Measurements from ENCODE around the gene GRK5.

Gene GRK5

DNA sequence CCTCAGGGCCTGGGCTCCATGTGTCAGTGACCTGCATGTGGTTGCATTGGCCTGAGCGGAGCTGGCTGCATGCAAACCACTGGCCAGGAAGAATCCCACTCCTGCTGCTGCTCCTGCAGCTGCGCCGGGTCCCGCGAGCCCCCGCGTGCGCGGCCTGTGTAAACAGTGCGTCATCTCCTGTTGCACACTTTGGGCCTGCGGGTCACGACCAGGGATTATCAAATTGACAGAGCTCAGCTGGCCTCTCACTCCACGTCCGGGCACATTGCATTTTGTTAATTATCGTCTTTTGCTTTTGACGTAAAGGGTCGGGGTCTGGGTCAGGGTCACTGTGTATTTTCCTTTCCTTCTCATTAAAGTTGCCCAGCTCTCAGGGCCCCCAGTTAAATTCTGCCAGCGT is 202.5 kb downstream of the GRK5 start:
- no peak for DNase-seq

DNA sequence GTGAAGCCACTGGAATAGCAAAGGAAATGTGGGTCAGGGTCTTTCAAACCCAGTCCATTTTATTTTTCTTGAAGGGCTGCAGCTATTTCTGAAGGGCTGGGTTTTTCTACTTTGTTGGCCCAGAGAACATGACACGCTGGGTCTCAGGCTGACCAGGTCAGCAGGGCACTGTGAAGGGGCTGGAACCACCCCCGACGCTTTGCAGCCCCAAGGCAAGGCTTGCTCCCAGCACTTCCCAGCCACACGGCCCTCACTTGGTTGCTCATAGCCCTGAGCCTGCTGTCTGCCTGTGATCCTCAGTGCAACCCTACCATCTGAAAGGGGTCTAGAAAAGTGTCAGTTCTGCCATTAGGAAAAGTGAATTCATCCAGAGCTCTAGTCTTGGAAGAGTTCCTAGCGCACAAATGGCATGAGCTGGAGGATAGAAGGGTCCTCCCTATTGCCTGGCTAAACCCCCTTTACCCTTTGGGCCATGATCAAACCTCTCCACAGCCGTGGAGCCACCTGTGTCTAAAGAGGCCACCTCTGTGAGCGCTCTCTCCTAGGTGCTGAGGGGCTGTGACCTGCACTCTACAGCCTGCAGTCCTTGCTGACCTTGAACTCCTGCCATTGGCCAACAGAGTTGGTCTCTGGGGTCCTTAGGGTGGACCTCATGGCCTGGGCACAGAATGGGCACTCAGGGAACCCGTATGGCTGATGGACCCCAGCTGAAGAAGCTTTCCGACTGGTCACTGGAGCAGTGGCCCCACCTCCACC is 203.2 kb downstream of the GRK5 start:
- no peak for DNase-seq

DNA sequence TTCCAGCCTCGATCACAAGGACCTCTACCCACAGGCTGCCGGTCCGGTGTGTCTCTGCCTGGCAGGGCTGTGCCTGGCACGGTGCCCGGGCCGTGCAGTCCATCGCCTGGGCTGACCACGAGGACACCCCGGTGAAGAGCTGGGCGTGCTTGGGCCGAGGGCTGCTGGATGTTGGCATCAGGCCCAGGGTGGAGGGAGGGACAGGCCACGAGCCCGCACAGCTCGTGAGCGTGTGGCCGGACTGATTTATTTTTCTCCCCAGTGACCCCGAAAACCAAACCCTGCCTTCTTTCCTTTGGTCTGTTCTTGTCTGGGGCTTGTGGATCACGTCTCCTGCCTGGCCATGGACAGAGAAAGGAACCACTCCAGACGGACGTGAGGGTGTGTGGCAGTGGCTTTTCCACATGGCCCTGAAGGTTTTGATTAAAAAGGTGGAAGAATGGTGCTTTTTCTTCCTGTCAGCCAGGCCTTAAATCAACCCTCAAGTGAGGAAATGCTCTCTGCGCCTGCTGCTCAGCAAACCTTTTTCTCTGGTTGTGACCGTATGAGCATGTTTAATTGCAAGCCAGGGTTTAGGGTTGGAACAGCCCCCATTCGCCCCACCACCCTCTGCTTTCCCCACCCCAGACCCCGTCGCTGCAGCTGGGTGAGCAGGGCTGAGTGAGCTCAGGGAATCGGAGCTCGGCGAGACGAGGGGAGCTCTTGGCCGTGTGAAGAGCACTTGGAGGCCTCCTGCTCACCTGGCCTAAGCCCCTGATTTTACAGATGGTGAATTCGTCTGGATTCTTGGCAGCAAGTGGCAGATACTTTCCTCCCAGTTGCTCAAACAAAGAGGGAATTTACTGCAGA is 205.1 kb downstream of the GRK5 start:
- no peak for DNase-seq

DNA sequence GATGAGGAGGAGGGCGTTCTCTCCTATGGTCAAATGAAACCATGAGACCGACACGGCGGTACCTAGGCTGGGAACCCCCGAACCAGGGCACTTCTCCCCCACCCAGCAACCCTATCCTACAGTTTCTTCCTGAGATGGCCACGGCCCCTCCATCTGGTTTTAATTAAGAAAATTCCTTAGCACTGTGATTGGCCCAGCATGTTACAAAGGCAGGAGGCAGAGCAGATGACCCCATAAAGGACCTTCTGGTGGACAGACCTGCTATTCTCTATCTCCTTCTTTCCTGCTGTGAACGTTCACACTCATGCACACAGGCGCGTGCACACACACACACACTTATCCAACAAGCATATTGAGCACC is 205.7 kb downstream of the GRK5 start:
- DNase-seq = no peak

DNA sequence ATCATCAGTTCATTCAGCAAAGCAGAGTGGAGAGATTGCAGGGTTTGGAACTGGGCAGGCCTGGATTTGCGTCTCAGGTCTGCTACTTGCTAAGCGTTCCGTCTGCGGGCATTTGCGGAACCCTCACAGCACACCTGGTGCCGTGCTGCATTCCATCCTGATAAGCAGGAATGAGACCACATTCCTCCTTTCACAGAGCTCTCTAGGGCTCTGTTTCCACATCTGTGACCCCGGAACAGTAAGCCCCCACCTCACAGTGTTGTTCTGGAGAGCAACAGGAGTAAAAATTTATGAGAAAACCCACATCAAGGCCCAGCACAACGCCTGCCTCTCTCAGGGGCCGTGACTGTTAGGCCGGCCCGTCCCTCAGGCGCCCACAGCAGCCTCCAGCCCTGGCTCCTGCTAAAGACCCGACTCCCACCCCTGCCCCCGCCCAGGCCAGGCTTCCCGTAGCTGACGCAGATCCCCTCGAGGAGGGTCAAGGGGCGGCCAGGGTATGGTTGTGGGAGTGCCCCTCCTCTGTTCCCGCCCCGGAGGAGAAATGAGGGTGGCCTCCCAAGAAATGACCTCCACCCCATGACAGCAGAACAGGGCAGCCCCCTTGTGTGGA is 206.2 kb downstream of the GRK5 start:
- DNase-seq = no peak

DNA sequence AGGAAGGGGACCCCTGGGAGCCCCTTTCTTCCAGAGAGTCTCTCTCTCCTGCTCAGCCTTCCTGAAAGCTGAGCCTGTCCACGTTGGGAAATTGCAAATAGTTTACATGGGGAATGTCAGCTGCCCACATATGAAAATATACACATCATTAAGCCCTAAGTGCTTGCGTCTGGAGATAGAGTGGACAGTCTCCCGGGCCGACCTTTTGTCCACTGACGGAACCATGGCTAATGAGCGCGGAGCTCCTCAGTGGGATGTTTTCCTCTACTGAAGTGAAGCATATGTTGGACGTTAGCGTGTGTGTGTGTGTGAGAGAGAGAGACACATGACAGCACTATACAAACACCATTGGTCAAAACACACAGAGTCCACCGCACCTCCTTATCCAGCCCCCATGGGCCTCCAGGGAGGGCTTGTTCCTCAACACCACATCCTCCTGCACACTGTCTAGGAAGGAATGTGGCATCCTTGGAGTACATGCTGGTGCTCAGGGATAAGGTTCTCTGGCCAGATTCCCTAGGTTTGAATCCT is 206.8 kb downstream of the GRK5 start:
- no peak for DNase-seq

DNA sequence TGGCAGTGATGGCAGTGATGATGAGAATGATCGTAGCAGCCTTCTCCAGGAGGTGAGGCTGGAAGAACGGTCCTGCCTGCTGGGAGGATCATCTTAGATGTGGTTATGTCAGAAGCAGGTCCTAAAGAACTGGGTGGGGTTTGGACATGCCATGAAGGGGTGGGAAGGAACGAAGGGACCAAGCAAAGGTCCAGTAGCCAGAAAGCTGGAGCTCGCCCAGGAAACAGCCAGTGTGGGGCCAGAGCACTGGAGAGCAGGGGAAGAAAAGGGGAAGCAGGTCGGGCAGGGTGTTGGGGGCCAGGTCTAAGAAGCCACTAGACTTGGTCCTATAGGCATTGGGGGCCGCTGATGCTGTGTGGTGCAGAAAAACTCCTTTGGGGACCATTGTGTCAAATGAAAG is 207.8 kb downstream of the GRK5 start:
- no peak for DNase-seq

DNA sequence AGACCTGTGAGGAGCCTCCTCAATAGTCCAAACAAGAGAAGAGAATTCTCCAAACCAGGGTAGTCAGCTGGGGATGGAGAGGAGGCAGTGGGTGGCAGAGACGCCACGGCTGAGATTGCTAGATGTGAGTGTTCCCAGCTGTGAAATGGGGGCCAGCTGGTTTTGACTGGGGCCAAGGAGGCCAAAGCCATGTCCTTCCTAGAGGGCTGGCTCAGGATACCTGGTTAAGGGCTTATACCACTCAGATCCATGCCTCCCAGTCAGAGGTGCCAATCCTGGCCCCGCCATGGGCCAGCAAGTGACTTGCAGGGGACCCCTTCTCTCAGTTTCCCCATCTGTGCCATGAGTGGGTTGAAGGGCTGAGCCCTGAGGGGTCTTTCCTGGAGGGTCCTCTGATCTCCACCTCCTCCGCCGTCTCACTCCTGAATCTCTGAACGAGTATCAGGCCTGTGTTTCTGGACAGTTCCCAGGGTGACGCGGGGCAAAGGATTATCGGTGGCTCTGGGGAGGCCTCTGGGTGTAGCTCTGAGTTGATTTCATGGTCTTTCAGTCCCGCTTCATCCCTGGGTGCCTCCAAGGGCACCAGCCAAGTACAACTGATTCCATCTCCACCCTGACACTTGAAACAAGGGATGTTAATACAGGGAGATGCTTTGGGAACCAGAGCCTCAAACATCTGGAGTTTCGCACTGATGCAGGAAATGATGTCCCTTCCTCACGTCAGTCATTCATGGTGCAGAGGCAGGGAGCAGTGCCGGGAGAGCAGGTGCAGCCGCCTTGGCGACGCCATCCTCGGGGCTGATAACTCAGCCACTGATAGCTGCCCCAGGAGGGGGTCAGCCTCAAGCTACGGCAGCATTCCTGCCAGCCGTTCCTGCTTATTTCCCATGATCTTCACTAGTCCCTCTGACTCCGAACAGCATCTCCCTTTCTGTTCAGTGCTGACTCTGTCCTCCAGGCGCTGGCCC is 208.4 kb downstream of the GRK5 start:
- DNase-seq = no peak

DNA sequence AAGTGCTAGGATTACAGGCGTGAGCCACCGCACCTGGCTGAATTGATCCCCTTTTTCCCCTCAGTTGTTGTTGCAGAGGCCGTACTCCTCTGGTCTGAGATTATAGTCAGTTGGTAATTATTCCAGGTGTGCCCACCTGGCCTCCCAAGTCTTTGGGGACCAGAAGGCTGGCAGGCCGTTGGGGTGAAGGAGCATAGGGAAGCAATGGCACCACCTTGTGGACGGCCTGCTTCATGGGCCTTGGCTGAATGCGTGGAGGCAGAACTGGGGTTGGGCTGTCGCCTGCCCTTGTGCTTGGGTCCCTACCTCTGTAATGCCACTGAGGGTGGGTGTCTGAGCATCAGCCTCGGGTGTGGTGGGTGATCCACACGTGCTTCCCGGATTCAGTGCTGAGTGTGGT is 209.5 kb downstream of the GRK5 start:
- no peak for DNase-seq

DNA sequence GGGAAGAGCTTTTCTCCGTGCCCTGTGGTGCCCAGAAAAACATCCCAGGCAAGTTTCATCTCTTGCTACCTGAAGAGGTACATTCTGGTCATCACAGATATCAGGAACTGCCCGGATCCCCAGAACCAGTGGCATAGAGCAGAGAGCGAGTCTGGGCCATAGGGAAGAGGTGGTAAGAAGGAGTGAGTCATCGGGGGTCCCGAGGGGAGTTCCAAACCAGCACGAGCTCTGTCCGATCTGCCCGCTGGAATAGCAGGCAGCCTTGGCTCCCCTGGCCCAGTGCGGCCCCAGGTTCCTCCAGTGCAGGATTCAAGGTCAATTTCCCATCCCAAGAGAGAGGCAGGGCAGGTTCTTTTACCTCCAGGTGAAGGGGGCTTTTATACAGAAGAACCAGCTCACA is 210.5 kb downstream of the GRK5 start:
- DNase-seq = no peak

DNA sequence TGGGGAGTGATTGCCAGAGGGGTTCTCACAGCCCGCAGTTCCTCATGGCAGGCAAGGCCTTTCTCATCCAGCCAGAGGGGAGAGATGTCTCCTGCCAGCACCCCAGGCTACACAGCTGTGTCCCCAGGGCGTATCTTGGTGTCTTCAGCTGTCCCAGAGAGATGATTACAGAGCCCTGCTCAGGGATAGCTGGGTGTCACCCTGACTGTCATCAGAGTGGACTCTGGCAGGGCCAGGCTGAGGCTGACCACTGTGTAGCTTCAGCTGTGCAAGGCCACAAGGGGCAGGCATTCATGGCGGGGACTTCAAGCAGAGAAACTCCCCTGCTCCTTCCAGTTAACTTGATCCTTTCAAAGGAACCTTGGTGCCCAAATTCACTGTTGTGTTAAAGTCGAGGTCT is 211.0 kb downstream of the GRK5 start:
- DNase-seq = no peak

DNA sequence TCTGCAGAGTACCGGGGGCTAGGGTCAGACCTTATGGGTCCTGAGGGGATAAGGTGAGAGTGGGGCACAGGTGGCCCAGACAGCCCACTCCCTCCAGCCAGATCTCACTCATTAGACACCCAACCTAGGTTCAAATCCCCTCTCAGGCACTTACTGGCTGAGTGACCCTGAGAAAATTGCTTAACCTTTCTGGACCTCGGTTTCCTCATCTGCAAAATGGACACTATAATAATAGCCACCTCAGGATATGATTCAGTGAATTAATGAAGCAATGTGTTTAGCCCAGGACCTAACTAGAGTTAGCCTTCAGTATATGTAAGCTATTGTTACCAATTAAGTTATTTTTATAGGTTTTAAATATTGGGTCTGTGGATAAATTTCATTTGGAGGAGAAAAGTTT is 212.6 kb downstream of the GRK5 start:
- no peak for DNase-seq

DNA sequence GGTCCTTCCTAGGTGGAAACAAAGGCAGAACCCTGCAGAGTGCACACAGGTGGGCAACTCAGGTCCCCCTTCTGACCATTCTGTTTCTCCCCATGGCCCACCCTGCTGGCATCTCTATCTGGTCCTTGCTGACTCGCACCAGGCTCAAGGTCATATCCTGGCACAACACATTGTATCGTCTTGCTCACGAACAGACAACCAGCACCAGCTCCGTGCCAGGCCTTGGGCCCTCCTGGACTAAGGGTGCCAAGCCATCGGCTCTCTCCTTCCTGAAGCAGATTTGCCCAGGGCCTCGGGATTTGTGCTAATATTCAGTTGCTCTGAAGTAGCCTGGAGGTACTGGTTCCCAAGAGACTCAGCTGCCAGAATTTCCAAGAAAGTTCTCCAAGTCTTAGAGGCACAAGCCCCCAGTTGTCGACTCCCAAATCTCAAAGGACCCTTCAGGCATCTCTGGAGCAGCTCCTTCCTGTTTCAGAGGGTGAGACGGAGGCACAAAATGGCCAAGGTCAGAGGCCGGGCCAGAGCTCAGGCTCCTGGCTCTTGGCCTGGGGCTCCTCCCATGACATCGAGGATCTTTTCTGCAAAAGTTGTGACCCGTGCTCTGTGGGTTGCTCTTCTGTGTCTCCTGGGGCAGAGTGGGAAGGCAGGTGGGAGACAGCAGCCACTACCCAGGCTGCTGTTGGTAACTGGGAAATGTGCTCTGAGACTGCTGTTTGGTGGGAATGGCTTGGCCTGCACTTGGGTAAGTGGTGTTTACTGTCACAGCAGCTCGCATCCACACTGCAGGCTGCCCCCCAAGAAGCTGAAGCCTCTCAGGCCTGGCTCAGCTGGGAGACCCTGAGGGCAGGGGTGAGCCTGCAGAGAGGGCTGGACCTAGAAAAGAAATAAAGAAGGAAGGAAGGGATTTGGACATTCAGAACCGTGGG is 213.8 kb downstream of the GRK5 start:
- no peak for DNase-seq

DNA sequence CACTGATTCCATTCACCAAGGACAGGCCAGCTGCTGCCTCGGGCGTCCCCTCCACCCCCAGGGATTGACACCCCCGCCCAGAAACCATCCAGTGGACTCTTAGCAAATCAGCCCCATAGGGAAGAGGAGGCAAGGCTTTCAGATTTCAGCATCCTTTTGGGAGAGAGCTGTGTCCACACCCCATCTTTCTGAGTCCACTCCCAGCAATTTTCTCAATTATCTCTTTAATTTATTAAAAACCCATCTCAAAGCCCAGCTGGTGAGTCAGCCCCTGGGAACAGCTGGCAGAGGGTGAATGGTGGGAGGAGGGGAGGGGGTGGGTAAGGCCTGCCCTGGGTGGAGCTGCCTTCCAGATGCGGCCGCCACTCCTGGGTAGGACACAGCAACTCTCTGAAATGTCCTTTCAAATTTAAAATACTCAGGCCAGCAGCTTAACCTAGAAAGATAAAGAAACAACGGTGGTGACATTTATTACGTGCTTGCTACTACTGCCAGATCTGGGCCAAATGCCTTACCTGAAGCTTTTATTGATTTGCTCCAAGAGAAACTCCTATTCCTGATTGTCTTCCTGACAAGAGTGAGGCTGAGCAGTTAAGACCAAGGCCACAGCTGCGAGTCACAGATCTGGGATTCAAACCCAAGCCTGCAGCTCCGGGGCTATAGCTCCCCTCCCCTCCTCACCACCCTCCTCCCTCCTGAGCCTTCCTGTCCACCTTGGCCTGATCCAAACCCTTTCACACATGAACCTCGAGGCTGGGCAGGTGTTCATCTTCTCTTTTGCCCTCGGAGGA is 214.7 kb downstream of the GRK5 start:
- DNase-seq = no peak

DNA sequence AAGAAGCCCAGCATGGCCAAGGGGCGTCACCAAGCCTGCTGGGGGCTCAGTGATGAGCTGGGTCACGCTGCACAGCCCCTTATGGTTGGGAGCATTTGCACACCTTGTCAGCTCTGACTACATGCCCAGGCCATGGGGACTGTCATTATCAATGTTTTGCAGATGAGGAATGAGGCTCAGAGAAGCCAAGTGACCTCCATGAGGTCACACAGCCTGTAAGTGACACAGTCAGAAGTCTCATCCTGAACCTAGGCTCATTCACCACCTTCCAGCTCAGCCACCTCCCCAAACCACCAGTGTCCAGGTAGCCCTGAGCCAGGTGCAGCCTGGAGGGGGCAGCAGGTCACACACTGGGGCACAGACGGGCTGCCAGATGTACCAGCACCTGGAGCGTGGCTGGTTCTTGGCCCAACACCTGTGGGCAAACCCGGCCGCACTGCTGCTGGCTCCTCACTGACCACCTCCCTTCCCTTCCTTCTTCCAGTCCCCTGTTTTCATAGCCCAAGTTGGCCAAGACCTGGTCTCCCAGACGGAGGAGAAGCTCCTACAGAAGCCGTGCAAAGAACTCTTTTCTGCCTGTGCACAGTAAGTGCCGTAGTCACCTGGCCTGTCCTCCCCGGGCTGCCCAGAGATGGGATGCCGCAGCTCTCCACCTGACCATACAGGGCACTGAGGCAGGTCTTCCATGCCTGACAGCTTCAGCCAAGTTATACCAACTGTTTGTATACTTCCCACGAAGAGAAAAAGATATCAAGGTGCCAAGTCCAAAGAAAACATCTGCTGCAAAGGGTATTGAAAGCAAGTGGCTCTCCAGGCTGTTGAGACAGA is 215.5 kb downstream of the GRK5 start:
- no peak for DNase-seq

DNA sequence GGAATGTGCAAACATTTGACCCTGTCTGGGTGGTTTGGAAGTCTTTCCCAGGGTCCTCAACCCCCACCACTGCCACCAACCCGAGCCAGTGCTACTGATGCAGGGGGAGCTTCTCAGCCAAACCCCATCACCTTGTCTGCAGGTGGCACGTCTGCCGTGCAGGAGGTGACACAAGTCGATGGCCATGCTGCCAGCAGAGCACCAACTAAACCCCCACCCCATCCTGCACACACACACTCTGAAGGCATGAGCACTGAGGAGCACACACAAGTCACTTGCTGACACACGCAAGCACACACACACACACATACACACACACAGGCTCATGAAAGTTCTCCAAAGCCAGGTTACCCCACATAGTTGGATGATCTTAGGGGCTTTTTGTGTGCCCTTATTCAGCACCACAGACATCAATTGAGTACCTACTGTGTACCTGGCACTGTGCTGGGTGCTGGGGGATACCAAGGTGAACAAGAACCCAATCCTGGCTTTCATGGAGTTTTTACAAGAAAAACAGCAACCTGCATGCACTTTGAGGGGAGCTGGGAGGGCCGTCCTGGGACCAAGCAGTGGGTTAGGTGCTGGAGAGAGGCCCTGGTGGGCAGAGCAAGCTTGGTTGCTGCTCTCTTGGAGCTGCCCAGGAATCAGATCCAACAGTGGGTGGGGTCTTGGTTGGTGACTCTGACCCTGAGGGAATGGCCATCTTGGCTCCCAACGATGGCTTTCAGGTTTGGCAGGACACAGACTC is 216.3 kb downstream of the GRK5 start:
- no peak for DNase-seq

DNA sequence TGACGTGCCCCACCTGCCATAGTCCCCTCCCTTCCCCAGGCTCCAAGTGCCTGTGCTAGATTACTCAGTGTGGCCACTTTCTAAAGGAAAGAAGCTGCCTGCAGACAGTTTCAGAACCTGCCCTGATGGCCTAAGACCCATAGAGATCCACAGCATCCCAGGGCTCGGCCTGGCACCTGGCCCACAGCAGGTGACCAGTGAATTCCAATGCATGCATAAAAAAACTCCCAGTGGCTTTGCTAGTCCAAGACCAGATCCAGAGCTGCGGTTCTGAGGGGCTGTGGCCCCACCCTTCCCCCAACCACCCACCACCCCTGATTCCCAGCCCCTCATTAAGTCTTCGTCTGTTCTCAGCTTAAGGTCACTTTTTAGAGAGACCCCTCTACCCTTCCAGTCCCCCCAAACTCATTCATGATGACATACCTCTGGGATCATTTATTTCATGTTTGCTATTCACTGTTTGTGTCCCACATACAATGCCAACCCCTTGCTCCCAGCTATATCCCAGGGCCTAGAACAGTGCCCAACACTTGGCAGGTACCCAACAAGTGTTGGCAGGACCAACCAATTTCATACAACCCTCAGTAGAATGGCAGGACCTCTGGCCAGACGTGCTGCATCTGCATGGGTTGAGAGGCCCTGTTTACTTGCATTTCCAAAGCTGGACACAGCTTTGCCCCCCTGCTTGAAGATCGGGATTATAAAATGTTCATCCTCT is 217.0 kb downstream of the GRK5 start:
- DNase-seq = no peak
